H1 (cell line): ENCODE measurements around the gene STARD3NL. TPM values are rescaled to one million over a fixed set of nuclear protein-coding genes. Genes with fewer than 3 reads are reported as not detected.

Source experiments
- CHD2 ChIP-seq: IDR thresholded peaks from 2 replicates; pipeline ENCODE4 v1.6.1; 2012; ENCODE audit warnings: low read length, improper control_type of control experiment
- EGR1 ChIP-seq: IDR thresholded peaks from 2 replicates; pipeline ENCODE4 v1.6.1; 2011; ENCODE audit warnings: low read depth, low read length, borderline replicate concordance
- JUN ChIP-seq: IDR thresholded peaks from 2 replicates; pipeline ENCODE4 v1.6.1; 2011; ENCODE audit warnings: low read depth, mild to moderate bottlenecking, improper control_type of control experiment, low read length
- PHF8 ChIP-seq: fragments of 200-600 bp; sonication (generic); conservative IDR thresholded peaks from 2 replicates; pipeline ENCODE4 v1.7.1; 2012; ENCODE audit warnings: low read depth, mild to moderate bottlenecking, inconsistent platforms, low read length, moderate library complexity
- TBP ChIP-seq: IDR thresholded peaks from 2 replicates; pipeline ENCODE4 v1.6.1; 2011; ENCODE audit warnings: low read depth, low read length, improper control_type of control experiment
- polyA plus RNA-seq, 7 experiments: library from polyadenylated mRNA; depleted of rRNA in 3 of 7; stranded (reverse) in 5 of 7; unstranded in 2 of 7; fragments of >200 nt in 5 of 7; fragments of 200-250 nt in 2 of 7; gene quantifications; 1 replicate in 5 of 7; 2 replicates in 1 of 7; 4 replicates in 1 of 7; pipeline versions ENCODE4 v1.2.1 to v1.2.3, GENCODE V29; 2011 to 2013; ENCODE audit warnings: missing spikeins in 2 of 7, mixed read lengths in 2 of 7
- total RNA-seq: library from RNA; stranded (reverse); fragmentation: NEBNext Ultra II Directional; extraction: Animal tissue kit (Norgen Biotek cat#: 25700); gene quantifications from 2 replicates; pipeline ENCODE4 v1.2.1, GENCODE V29; 2021
- TF ChIP-seq, protein P1 (sequence below), 3 experiments: IDR thresholded peaks; 1 replicate in 2 of 3; 2 replicates in 1 of 3; pipeline versions ENCODE4 v1.5.1 to v1.6.1; 2011; ENCODE audit warnings: low read length in 3 of 3, mild to moderate bottlenecking in 3 of 3, inconsistent platforms in 2 of 3, low read depth in 1 of 3, moderate library complexity in 1 of 3; ENCODE audit not compliant: insufficient read depth in 1 of 3; ENCODE audit errors: control extremely low read depth in 1 of 3

STARD3NL gene
- total and polyA plus RNA-seq, 2 of the 8 experiments (the other 6 are each of a cell fraction or from before 2014, with no cell fraction given), result 27.1 to 40.5 TPM

DNA sequence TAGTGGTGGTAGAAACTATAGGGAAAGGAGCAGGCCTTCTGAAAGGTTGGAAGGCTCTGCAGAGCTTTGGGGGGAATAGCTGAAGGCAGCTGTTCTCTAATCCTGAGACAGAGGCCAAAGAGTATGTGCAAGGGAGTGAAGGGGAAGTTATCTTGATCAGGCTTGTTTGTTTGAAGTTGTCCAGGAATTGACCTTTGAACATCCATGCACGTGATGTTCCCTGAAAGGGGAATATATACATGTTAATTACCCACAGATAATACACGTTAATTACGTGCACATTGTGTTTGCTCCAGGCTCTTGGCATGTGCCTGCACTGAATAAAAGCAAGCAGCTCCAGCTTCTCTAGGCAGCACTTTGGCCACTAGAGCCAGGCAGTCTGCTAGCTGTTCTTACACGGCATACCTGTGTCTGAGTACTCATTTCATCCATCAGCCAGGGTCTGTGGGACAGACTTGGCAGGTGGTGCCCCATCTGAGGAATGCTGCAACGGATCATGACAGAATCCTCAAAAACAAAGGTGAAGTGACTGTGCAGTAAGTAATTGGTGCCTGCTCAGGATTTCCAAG is 18.0 kb upstream of the STARD3NL start (continued):
- TF ChIP-seq, protein P1, sequence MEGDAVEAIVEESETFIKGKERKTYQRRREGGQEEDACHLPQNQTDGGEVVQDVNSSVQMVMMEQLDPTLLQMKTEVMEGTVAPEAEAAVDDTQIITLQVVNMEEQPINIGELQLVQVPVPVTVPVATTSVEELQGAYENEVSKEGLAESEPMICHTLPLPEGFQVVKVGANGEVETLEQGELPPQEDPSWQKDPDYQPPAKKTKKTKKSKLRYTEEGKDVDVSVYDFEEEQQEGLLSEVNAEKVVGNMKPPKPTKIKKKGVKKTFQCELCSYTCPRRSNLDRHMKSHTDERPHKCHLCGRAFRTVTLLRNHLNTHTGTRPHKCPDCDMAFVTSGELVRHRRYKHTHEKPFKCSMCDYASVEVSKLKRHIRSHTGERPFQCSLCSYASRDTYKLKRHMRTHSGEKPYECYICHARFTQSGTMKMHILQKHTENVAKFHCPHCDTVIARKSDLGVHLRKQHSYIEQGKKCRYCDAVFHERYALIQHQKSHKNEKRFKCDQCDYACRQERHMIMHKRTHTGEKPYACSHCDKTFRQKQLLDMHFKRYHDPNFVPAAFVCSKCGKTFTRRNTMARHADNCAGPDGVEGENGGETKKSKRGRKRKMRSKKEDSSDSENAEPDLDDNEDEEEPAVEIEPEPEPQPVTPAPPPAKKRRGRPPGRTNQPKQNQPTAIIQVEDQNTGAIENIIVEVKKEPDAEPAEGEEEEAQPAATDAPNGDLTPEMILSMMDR (IDR thresholded peaks at IDR 0.05; ENCODE audit: control extremely low read depth in 1 of 3, insufficient read depth in 1 of 3, low read depth in 1 of 3, low read length in 3 of 3), result no peak
- TF ChIP-seq JUN, result no peak
- TF ChIP-seq PHF8, result no peak
- no peak for TF ChIP-seq TBP
- TF ChIP-seq EGR1, result no peak
- no peak for TF ChIP-seq CHD2
